Mammary epithelial cell (primary cell): ENCODE measurements around the gene NUTM2F.
"Not testable (repeated sequence)": the region's sequence is repeated elsewhere in the genome, so short reads cannot be mapped to it uniquely, and the experiment has no call there.

Experiments used
- CTCF ChIP-seq, 2 donors: IDR thresholded peaks in 1 of 2; conservative IDR thresholded peaks in 1 of 2; 2 replicates each; pipeline ENCODE4 v1.5.1; 2011 to 2012; ENCODE audit warnings: inconsistent platforms in 2 of 2, low read length in 2 of 2, mild to moderate bottlenecking in 2 of 2, control low read depth in 1 of 2, low read depth in 1 of 2; ENCODE audit not compliant: insufficient read depth in 1 of 2; ENCODE audit errors: extremely low read depth in 1 of 2
- EZH2 ChIP-seq: IDR thresholded peaks from 2 replicates; pipeline ENCODE4 v1.6.1; 2012; ENCODE audit warnings: low read length, inconsistent platforms, borderline replicate concordance

- not testable (repeated sequence) for TF ChIP-seq CTCF (conservative IDR thresholded peaks at IDR 0.05 in 1 of 2, IDR thresholded peaks at IDR 0.05 in 1 of 2; ENCODE audit: extremely low read depth in 1 of 2, insufficient read depth in 1 of 2, low read depth in 1 of 2, low read length in 2 of 2); EZH2
These were observed 51.4 kb downstream of the NUTM2F start for GRCh38 chr9:94277029-94277428.
